Mucosa of rectum (tissue), 2 donors: Measurements from ENCODE around the gene GLO1.

Source experiments
- H3K27ac ChIP-seq, 2 donors: one replicate each; pipeline ENCODE4 v1.7.0; 2013; ENCODE audit warnings: inconsistent platforms in 2 of 2, low read depth in 2 of 2, low read length in 2 of 2
- H3K27me3 ChIP-seq, 2 donors: one replicate each; pipeline ENCODE4 v1.7.0; 2013; ENCODE audit warnings: low read length in 2 of 2; ENCODE audit not compliant: control insufficient read depth in 2 of 2, insufficient read depth in 2 of 2
- H3K36me3 ChIP-seq, 2 donors: one replicate each; pipeline ENCODE4 v1.7.0; 2013; ENCODE audit warnings: low read length in 2 of 2; ENCODE audit not compliant: control insufficient read depth in 2 of 2, insufficient read depth in 2 of 2
- H3K4me1 ChIP-seq, 2 donors: one replicate each; pipeline ENCODE4 v1.7.0; 2013; ENCODE audit warnings: low read length in 2 of 2, mild to moderate bottlenecking in 1 of 2; ENCODE audit not compliant: control insufficient read depth in 2 of 2, insufficient read depth in 2 of 2
- H3K4me3 ChIP-seq, 2 donors: one replicate each; pipeline ENCODE4 v1.7.0; 2013; ENCODE audit warnings: low read length in 2 of 2
- H3K9ac ChIP-seq, 2 donors: one replicate each; pipeline ENCODE4 v1.7.0; 2013; ENCODE audit warnings: low read length in 2 of 2, low read depth in 1 of 2, mild to moderate bottlenecking in 1 of 2
- H3K9me3 ChIP-seq, 2 donors: one replicate each; pipeline ENCODE4 v1.7.0; 2013; ENCODE audit warnings: low read length in 2 of 2; ENCODE audit not compliant: control insufficient read depth in 2 of 2
- donor health status: healthy.
- donor health status: Normal muscosa, but diverticular disease.

Gene GLO1

GRCh38 chr6:38724343-38724742 lies 21.4 kb upstream of the GLO1 start:
- no peak overlapping the region for H3K9ac ChIP-seq
- H3K4me1 ChIP-seq: no peaks in the 10 kb centered on the region
- H3K4me3 ChIP-seq: no peak overlapping the region
- H3K27me3 ChIP-seq: no peaks in the 10 kb centered on the region
- no peaks in the 10 kb centered on the region for H3K9me3 ChIP-seq
- H3K36me3 ChIP-seq: no peaks in the 10 kb centered on the region
- H3K27ac ChIP-seq: no peak overlapping the region

- Histone ChIP-seq H3K4me3 (no peak overlapping the region), H3K4me1 (no peaks in the 10 kb centered on the region), H3K36me3 (no peaks in the 10 kb centered on the region), H3K9ac (no peak overlapping the region), H3K9me3 (no peaks in the 10 kb centered on the region), H3K27ac (no peak overlapping the region), H3K27me3 (no peaks in the 10 kb centered on the region)
Measured at GRCh38 chr6:38723783-38724182, 20.8 kb upstream of the GLO1 start.

GRCh38 chr6:38722727-38723334 lies 19.9 kb upstream of the GLO1 start:
- no peaks in the 10 kb centered on the region for H3K27me3 ChIP-seq
- no peak overlapping the region for H3K4me3 ChIP-seq
- H3K27ac ChIP-seq: no peak overlapping the region
- no peaks in the 10 kb centered on the region for H3K36me3 ChIP-seq
- no peak overlapping the region for H3K9ac ChIP-seq
- no peaks in the 10 kb centered on the region for H3K4me1 ChIP-seq
- no peaks in the 10 kb centered on the region for H3K9me3 ChIP-seq

GRCh38 chr6:38722038-38722437 lies 19.1 kb upstream of the GLO1 start:
- no peaks in the 10 kb centered on the region for H3K9me3 ChIP-seq
- H3K27me3 ChIP-seq: no peaks in the 10 kb centered on the region
- H3K4me3 ChIP-seq: no peak overlapping the region
- no peak overlapping the region for H3K27ac ChIP-seq
- H3K36me3 ChIP-seq: no peaks in the 10 kb centered on the region
- H3K9ac ChIP-seq: no peak overlapping the region
- no peaks in the 10 kb centered on the region for H3K4me1 ChIP-seq

GRCh38 chr6:38720295-38720694 lies 17.4 kb upstream of the GLO1 start:
- H3K36me3 ChIP-seq: no peaks in the 10 kb centered on the region

GRCh38 chr6:38719358-38719757 lies 16.4 kb upstream of the GLO1 start:
- H3K27ac ChIP-seq: no peak overlapping the region
- no peaks in the 10 kb centered on the region for H3K9me3 ChIP-seq
- H3K4me1 ChIP-seq: no peaks in the 10 kb centered on the region
- peaks cover 1 to 6% of the 10 kb centered on the region in 2 donors for H3K27me3 ChIP-seq
- H3K36me3 ChIP-seq: no peaks in the 10 kb centered on the region
- H3K4me3 ChIP-seq: no peak overlapping the region
- no peak overlapping the region for H3K9ac ChIP-seq

More at GRCh38 chr6:38720295-38720694, 17.4 kb upstream of the GLO1 start:
- no peaks in the 10 kb centered on the region for H3K9me3 ChIP-seq
- H3K27ac ChIP-seq: no peak overlapping the region
- no peak overlapping the region for H3K9ac ChIP-seq
- H3K4me3 ChIP-seq: no peak overlapping the region
- no peaks in the 10 kb centered on the region for H3K27me3 ChIP-seq
- H3K4me1 ChIP-seq: no peaks in the 10 kb centered on the region

GRCh38 chr6:38716825-38717224 lies 13.9 kb upstream of the GLO1 start:
- Histone ChIP-seq H3K36me3 (no peaks in the 10 kb centered on the region), H3K9me3 (no peaks in the 10 kb centered on the region), H3K4me1 (no peaks in the 10 kb centered on the region), H3K27me3 (peaks cover 4 to 14% of the 10 kb centered on the region in 2 donors), H3K9ac (no peak overlapping the region), H3K27ac (no peak overlapping the region), H3K4me3 (no peak overlapping the region)

GRCh38 chr6:38715016-38715689 lies 12.2 kb upstream of the GLO1 start, which contains the start of gene DNAH8:
TSS of gene DNAH8 (plus strand) at chr6:38715311. CDS start at chr6:38722810, 7,499 bp downstream.
- H3K36me3 ChIP-seq: no peaks in the 10 kb centered on the region
- peaks cover 4 to 14% of the 10 kb centered on the region in 2 donors for H3K27me3 ChIP-seq
- H3K27ac ChIP-seq: no peak within 1 kb of the TSS
- peak within 1 kb of the TSS in 1 of 2 donors; percentile 3 for H3K4me3 ChIP-seq
- H3K9ac ChIP-seq: no peak within 1 kb of the TSS
- H3K9me3 ChIP-seq: peaks cover 0 to 2% of the 10 kb centered on the region in 2 donors
- H3K4me1 ChIP-seq: no peaks in the 10 kb centered on the region

GRCh38 chr6:38714239-38715015 lies 11.5 kb upstream of the GLO1 start:
- H3K9ac ChIP-seq: no peak overlapping the region
- H3K27me3 ChIP-seq: peaks cover 4 to 14% of the 10 kb centered on the region in 2 donors
- H3K4me3 ChIP-seq: no peak overlapping the region

GRCh38 chr6:38713812-38714211 lies 10.9 kb upstream of the GLO1 start:
- Histone ChIP-seq H3K4me1 (no peaks in the 10 kb centered on the region), H3K36me3 (no peaks in the 10 kb centered on the region), H3K27me3 (peaks cover 4 to 14% of the 10 kb centered on the region in 2 donors), H3K27ac (peak overlapping the region in 1 of 2 donors; percentile 59), H3K4me3 (no peak overlapping the region), H3K9ac (no peak overlapping the region), H3K9me3 (peaks cover 0 to 2% of the 10 kb centered on the region in 2 donors)

More at GRCh38 chr6:38714239-38715015, 11.5 kb upstream of the GLO1 start:
- H3K36me3 ChIP-seq: no peaks in the 10 kb centered on the region
- no peak overlapping the region for H3K27ac ChIP-seq
- H3K9me3 ChIP-seq: peaks cover 0 to 2% of the 10 kb centered on the region in 2 donors
- H3K4me1 ChIP-seq: no peaks in the 10 kb centered on the region
